Measurements from ENCODE around the gene SMAD5.

- no peak for TF ChIP-seq CTCF (IDR thresholded peaks at IDR 0.05)
- no peak for TF ChIP-seq POLR2A (IDR thresholded peaks at IDR 0.05)
Observed at GRCh38 chr5:136134653-136135052, 2.0 kb downstream of the SMAD5 start.
